Transverse colon (tissue), 4 donors: ENCODE data around the gene SAMD15. TPM values are rescaled to one million over a fixed set of nuclear protein-coding genes. Genes with fewer than 3 reads are reported as not detected.

Experiments
- DNase-seq: peaks from one replicate; pipeline ENCODE4 v3.0.0-alpha.2; 2019
- H3K27ac ChIP-seq, 4 donors: fragments of 200-600 bp; sonication (generic); 2 replicates each; pipeline ENCODE4 v1.5.1; 2016 to 2018; ENCODE audit warnings: inconsistent platforms in 4 of 4
- H3K27me3 ChIP-seq: fragments of 200-600 bp; sonication (generic); 2 replicates; pipeline ENCODE4 v1.5.1; 2017; ENCODE audit warnings: inconsistent platforms
- H3K36me3 ChIP-seq, 4 donors: fragments of 200-600 bp; sonication (generic); 2 replicates each; pipeline ENCODE4 v1.5.1; 2017 to 2019; ENCODE audit warnings: inconsistent platforms in 4 of 4
- H3K4me1 ChIP-seq, 4 donors: fragments of 200-600 bp; sonication (generic); 2 replicates each; pipeline ENCODE4 v1.5.1; 2017 to 2020; ENCODE audit warnings: inconsistent platforms in 4 of 4
- H3K4me3 ChIP-seq, 4 donors: fragments of 200-600 bp; sonication (generic); 1 replicate in 1 of 4; 2 replicates in 3 of 4; pipeline versions ENCODE4 v1.5.1 to v1.6.1; 2017 to 2019; ENCODE audit warnings: inconsistent platforms in 4 of 4
- H3K9me3 ChIP-seq, 2 donors: fragments of 200-600 bp; sonication (generic); 2 replicates each; pipeline ENCODE4 v1.5.1; 2017 to 2019; ENCODE audit warnings: inconsistent platforms in 2 of 2
- EP300 ChIP-seq: sonication (generic); formaldehyde crosslinking; IDR thresholded peaks from one replicate; pipeline ENCODE4 v1.6.1; 2017; ENCODE audit warnings: antibody characterized with exemption, low read depth
- POLR2A ChIP-seq: fragments of 450-650 bp; IDR thresholded peaks from one replicate; pipeline ENCODE4 v1.6.1; 2016; ENCODE audit warnings: antibody characterized with exemption, mild to moderate bottlenecking, moderate library complexity
- POLR2AphosphoS5 ChIP-seq, 3 donors: sonication (generic); formaldehyde crosslinking; IDR thresholded peaks; one replicate each; pipeline ENCODE4 v1.6.1; 2016; ENCODE audit warnings: antibody characterized with exemption in 3 of 3
- WGBS, 2 donors: methylation state at CpG; one replicate each; pipeline ENCODE4 v1.1.5; 2018; ENCODE audit warnings: low coverage in 1 of 2; 5-methylcytosine and 5-hydroxymethylcytosine counted together
- in situ Hi-C, 4 donors: fragments of 200-750 bp; cut with MboI; loops; one replicate each; pipeline versions ENCODE4 v1.15.0 to v1.15.1; 2017; ENCODE audit warnings: low sequenced_read_pairs in 3 of 4, low pct_ligation_motif_present in 1 of 4, low pct_unique_long_range_greater_than_20kb in 1 of 4
- intact Hi-C: fragments of 100-400 bp; cut with DNase I; formaldehyde crosslinking; loops from one replicate; pipeline ENCODE4 v1.15.1; 2023; ENCODE audit warnings: low total_unique reads
- total RNA-seq, 4 donors: library from RNA; depleted of rRNA; stranded (reverse); fragments of >200 nt; gene quantifications; one replicate each; pipeline ENCODE4 v1.1.0, GENCODE V29; 2016
- TF ChIP-seq, protein P1 (sequence below), 5 experiments: fragments of 200-600 bp in 3 of 5; fragments of 450-650 bp in 2 of 5; sonication (generic) in 3 of 5; IDR thresholded peaks; 1 replicate in 2 of 5; 2 replicates in 3 of 5; pipeline ENCODE4 v1.5.1; 2016 to 2017; ENCODE audit warnings: antibody characterized with exemption in 5 of 5, inconsistent platforms in 3 of 5, mild to moderate bottlenecking in 2 of 5, moderate library complexity in 1 of 5

Gene SAMD15
- total RNA-seq, 4 donors from 2014 or later: 0.16 to 0.41 TPM; not detected in 2

DNA sequence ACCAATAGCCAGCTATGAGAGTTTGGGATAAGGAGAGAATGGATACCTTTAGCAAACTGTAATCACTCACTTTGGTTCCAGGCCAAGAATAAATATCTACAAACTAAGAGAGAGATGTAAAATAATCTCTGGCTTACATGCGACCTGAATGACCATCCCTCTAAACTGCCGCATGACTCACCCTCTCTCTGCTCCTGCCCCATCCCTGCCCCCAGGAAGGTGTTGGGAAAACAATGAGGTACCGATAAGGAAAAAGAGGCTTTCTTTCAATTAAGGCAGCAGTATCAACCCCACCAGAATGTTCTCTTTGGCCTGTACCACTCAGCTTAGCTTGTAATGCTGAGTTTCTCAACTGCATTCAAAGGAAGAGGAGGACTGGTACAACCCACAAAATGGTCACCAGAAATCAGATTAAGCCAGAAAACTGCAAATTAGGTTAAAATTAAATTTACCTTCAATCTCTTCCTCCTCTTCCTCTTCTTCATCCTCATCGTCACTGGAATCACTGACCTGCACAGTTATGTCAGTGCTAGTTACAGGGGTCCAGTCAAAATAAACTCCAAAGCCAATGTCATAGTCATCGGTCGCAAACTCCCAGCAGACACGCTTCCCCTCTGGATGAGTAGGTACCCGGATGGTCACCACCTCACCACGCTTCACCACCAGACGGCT is 34.3 kb upstream of the SAMD15 start:
- Histone ChIP-seq H3K4me1 (no peaks in the 10 kb centered on the region), H3K36me3 (peaks cover 0 to 6% (median 0%) of the 10 kb centered on the region in 4 donors), H3K9me3 (no peaks in the 10 kb centered on the region), H3K27ac (no peak overlapping the region), H3K27me3 (no peaks in the 10 kb centered on the region), H3K4me3 (no peak overlapping the region)
- TF ChIP-seq POLR2AphosphoS5 (IDR thresholded peaks at IDR 0.05): no peak
- TF ChIP-seq, protein P1, sequence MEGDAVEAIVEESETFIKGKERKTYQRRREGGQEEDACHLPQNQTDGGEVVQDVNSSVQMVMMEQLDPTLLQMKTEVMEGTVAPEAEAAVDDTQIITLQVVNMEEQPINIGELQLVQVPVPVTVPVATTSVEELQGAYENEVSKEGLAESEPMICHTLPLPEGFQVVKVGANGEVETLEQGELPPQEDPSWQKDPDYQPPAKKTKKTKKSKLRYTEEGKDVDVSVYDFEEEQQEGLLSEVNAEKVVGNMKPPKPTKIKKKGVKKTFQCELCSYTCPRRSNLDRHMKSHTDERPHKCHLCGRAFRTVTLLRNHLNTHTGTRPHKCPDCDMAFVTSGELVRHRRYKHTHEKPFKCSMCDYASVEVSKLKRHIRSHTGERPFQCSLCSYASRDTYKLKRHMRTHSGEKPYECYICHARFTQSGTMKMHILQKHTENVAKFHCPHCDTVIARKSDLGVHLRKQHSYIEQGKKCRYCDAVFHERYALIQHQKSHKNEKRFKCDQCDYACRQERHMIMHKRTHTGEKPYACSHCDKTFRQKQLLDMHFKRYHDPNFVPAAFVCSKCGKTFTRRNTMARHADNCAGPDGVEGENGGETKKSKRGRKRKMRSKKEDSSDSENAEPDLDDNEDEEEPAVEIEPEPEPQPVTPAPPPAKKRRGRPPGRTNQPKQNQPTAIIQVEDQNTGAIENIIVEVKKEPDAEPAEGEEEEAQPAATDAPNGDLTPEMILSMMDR (IDR thresholded peaks at IDR 0.05): no peak
- no peak for TF ChIP-seq EP300
- intact Hi-C loops: no loop called here
- WGBS, 2 donors: 94 to 100% methylated on average over 2 to 10 of the region's 10 CpGs
- in situ Hi-C loops: no loop called here
- no peak for DNase-seq

DNA sequence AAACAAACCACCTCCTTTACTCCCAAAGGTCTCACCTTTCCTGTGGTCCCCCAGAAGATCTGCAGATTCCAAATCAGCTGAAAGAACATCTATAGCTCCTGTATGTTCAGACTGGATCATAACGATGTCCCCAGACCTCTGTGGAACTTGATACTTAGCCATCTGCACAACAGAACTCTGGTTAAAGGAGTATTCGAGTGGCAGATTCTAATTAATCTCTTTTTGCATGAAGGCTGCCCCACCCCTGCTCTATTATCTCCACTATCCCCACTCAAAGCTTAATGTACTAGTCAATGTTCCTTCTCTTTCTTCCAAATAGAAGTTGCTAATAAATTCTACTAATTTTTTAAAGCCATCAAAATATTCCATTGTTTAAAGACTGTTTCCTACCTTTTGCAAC is 33.5 kb upstream of the SAMD15 start:
- Histone ChIP-seq H3K36me3 (peaks cover 0 to 6% (median 0%) of the 10 kb centered on the region in 4 donors), H3K4me1 (no peaks in the 10 kb centered on the region), H3K9me3 (no peaks in the 10 kb centered on the region), H3K4me3 (no peak overlapping the region), H3K27me3 (no peaks in the 10 kb centered on the region), H3K27ac (no peak overlapping the region)
- in situ Hi-C loops (no loop called here), intact Hi-C loops (no loop called here)
- WGBS, 2 donors: 86 to 90% methylated on average over 2 of the region's 2 CpGs
- no peak for DNase-seq
- TF ChIP-seq EP300: no peak
- TF ChIP-seq, protein P1 (IDR thresholded peaks at IDR 0.05): no peak
- TF ChIP-seq POLR2AphosphoS5 (IDR thresholded peaks at IDR 0.05): no peak
- TF ChIP-seq POLR2A: no peak

DNA sequence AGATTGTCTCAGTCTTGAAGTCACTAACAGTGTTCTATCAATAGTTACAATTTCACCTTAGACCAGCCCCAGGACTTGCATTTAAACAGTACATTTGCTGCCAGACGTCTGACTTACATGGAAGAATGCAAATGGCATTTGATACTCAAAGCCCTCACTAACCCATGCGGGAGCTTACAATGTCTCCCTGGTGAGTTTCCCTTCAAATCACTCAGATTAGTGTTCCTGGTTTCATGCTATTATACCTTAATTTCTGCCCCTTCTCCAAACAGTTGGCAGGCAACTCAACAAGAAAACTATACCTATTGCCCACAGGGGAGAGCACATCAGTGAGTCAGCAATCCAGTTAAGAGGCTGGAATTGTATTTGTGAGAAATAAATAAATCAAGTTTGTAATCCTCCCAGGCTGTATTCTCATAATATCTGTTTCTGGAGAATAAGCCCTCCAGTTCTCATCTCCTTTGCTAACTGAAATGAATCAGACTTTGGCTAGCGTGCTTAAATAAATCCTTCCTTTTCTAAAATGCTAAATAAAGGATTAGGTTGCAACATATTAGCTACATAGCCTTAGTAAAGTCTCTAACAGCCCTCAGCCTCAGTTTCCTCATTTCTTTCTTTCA is 32.7 kb upstream of the SAMD15 start:
- Histone ChIP-seq H3K27ac (no peak overlapping the region), H3K4me3 (no peak overlapping the region), H3K4me1 (no peaks in the 10 kb centered on the region), H3K27me3 (no peaks in the 10 kb centered on the region), H3K9me3 (no peaks in the 10 kb centered on the region), H3K36me3 (peaks cover 0 to 6% (median 0%) of the 10 kb centered on the region in 4 donors)
- WGBS, 2 donors: 86 to 100% methylated on average over 3 of the region's 3 CpGs
- in situ Hi-C loops (no loop called here), intact Hi-C loops (no loop called here)
- no peak for DNase-seq
- TF ChIP-seq POLR2AphosphoS5 (IDR thresholded peaks at IDR 0.05) (no peak), EP300 (no peak), POLR2A (no peak)
- TF ChIP-seq, protein P1 (IDR thresholded peaks at IDR 0.05): no peak

DNA sequence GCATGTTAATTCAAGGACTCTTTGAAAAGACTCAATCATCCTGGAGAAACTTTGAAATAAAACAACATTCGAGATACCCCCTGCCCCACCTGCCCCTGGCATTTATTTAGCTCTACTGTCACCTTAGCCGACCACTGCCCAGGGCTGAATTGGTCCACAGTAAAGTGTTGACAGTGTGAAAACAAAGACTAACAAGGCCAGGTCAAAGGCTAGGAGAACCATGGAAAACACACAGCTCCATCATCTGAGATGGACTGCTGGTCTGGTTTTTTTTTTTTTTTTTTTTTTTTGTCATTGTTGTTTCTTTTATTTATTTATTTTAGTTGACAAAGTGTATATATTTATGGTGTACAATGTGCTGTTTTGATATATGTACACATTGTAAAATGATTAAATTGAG is 30.7 kb upstream of the SAMD15 start:
- H3K36me3 ChIP-seq: peaks cover 0 to 12% (median 0%) of the 10 kb centered on the region in 4 donors
- no peaks in the 10 kb centered on the region for H3K4me1 ChIP-seq
- 94 to 100% methylated on average over 1 to 2 of the region's 2 CpGs for WGBS, 2 donors
- intact Hi-C loops: no loop called here
- in situ Hi-C loops: no loop called here
- H3K9me3 ChIP-seq: no peaks in the 10 kb centered on the region
- H3K4me3 ChIP-seq: no peak overlapping the region
- H3K27ac ChIP-seq: no peak overlapping the region
- DNase-seq: no peak
- H3K27me3 ChIP-seq: no peaks in the 10 kb centered on the region
- TF ChIP-seq EP300: no peak
- no peak for TF ChIP-seq POLR2A
- no peak for TF ChIP-seq POLR2AphosphoS5 (IDR thresholded peaks at IDR 0.05)
- TF ChIP-seq, protein P1 (IDR thresholded peaks at IDR 0.05): no peak
